ENCODE measurements around the gene ATG16L1.

Gene ATG16L1

GRCh38 chr2:233209117-233209532 lies 42.3 kb upstream of the ATG16L1 start:
- no peak for DNase-seq
- no peak overlapping the region for H3K4me3 ChIP-seq (ENCODE audit: low read depth, low read length)
- in situ Hi-C loops (cut with HindIII; ENCODE audit: low pct_ligation_motif_present, low sequenced_read_pairs) = no loop called here
- H3K27me3 ChIP-seq (replicated peaks) = no peaks in the 10 kb centered on the region
- no peak overlapping the region for H3K27ac ChIP-seq
- no peak for TF ChIP-seq CTCF (IDR thresholded peaks at IDR 0.05; ENCODE audit: low read depth, low read length, missing control alignments)
- H3K36me3 ChIP-seq (replicated peaks) = no peaks in the 10 kb centered on the region

GRCh38 chr2:233209533-233210171 lies 41.8 kb upstream of the ATG16L1 start:
- Histone ChIP-seq H3K27ac (no peak overlapping the region), H3K4me3 (ENCODE audit: low read depth, low read length) (no peak overlapping the region), H3K27me3 (replicated peaks) (no peaks in the 10 kb centered on the region), H3K36me3 (replicated peaks) (no peaks in the 10 kb centered on the region)
- in situ Hi-C loops (cut with HindIII; ENCODE audit: low pct_ligation_motif_present, low sequenced_read_pairs) = no loop called here
- peak; percentile 25 for DNase-seq
- no peak for TF ChIP-seq CTCF (IDR thresholded peaks at IDR 0.05; ENCODE audit: low read depth, low read length, missing control alignments)

GRCh38 chr2:233210281-233210680 lies 41.2 kb upstream of the ATG16L1 start:
- no peaks in the 10 kb centered on the region for H3K27me3 ChIP-seq (replicated peaks)
- no peak overlapping the region for H3K4me3 ChIP-seq (ENCODE audit: low read depth, low read length)
- no peak for DNase-seq
- H3K27ac ChIP-seq = no peak overlapping the region
- H3K36me3 ChIP-seq (replicated peaks) = no peaks in the 10 kb centered on the region
- TF ChIP-seq CTCF (IDR thresholded peaks at IDR 0.05; ENCODE audit: low read depth, low read length, missing control alignments) = no peak
- in situ Hi-C loops (cut with HindIII; ENCODE audit: low pct_ligation_motif_present, low sequenced_read_pairs) = no loop called here

- DNase-seq = peak; percentile 88
- H3K27me3 ChIP-seq (replicated peaks) = no peaks in the 10 kb centered on the region
Measured at GRCh38 chr2:233210843-233211547, 40.5 kb upstream of the ATG16L1 start.

GRCh38 chr2:233211548-233211895 lies 40.0 kb upstream of the ATG16L1 start:
- no peak overlapping the region for H3K4me3 ChIP-seq (ENCODE audit: low read depth, low read length)
- no peak overlapping the region for H3K27ac ChIP-seq
- H3K36me3 ChIP-seq (replicated peaks) = no peaks in the 10 kb centered on the region
- DNase-seq = no peak
- no peaks in the 10 kb centered on the region for H3K27me3 ChIP-seq (replicated peaks)
- TF ChIP-seq CTCF (IDR thresholded peaks at IDR 0.05; ENCODE audit: low read depth, low read length, missing control alignments) = no peak
- in situ Hi-C loops (cut with HindIII; ENCODE audit: low pct_ligation_motif_present, low sequenced_read_pairs) = no loop called here

More at GRCh38 chr2:233210843-233211547, 40.5 kb upstream of the ATG16L1 start:
- Histone ChIP-seq H3K36me3 (replicated peaks) (no peaks in the 10 kb centered on the region), H3K4me3 (ENCODE audit: low read depth, low read length) (no peak overlapping the region), H3K27ac (no peak overlapping the region)
- TF ChIP-seq CTCF (IDR thresholded peaks at IDR 0.05; ENCODE audit: low read depth, low read length, missing control alignments) = no peak
- in situ Hi-C loops (cut with HindIII; ENCODE audit: low pct_ligation_motif_present, low sequenced_read_pairs) = no loop called here
